Glomerular visceral epithelial cell (primary cell): ENCODE results near the gene ERC2.

ENCODE experiments used
- DNase-seq: peaks from one replicate; pipeline ENCODE4 v3.0.0-alpha.2; 2016; ENCODE audit errors: extremely low spot score

ERC2 gene

DNA sequence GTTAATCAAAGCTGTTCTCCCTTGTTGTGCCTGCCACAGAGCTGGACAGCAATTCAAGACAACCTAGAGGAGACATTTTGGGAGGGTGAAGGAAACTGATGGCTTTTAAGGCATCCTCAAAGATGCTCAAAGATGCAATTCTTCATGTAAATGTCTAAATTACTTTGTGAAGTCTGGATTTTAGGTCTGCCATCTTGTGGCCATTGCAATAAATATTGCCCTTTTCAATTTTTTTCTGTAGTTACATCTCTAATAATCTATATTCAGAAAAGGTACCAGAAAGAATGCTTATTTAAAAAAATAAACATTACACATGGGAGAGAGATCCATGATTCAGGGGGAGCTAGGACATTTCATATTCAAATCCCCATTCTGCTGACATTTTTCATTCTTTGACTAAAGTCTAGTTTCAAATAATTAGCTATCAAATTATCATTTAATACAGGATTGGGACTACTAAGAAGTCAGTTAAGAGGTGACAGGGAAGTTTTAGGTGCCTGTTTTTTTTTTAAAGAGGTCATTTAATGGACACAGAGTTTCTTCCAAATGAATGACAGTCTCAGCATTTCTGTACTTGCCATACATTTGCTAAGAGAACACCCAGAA lies 721.4 kb downstream of the ERC2 start:
- DNase-seq: peak; percentile 6

DNA sequence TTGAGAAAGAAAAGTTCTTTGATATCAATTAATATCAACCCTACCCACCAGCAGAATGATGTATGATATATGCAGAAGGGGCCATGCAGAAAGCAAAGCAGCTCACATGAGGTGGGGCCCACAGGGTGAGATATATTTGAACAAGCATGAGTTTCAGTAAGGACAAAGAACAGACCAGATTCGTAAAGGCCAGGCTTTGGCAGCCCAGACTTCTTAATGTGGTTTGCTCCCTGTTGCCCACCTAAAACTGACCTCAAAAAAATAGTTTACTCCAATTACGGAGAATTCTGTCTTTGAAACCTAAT lies 725.5 kb downstream of the ERC2 start:
- DNase-seq: no peak

DNA sequence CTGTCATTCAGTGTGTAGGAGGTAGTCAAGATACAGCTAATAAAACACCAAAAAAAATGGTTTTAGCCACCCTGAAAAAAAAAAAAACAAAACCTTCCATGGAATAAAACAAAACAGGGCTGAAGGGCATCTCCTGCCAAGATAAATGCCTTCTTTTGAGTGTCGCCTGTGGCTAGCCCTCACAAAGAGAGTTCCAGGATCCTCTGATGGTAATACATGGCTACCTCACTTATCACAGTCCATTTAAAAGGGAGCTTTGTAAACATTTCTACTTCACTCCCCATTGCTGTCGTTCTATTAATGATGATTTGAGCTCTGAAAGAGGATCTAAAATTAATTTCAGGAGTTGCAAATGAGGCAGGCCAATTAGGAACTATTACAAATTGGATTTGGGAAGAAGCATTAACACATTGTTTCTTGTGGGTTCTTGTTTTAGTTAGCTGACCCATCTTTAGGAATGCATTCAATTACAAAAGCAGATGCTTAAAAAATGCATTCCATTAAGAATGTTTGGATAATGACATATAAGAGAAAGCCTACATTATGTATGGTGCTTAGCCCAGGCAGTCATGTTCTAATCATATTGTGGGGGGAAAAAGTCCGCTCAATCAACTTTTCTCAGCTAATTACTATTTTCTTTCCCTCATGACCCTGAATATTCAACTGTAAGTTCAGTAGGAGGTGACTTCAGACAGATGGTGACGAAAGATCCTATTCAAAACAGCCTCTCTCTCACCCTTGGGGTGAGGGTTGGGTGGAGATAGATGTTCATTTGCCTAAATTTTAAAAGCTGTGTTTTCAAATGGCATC lies 726.0 kb downstream of the ERC2 start:
- DNase-seq: no peak

DNA sequence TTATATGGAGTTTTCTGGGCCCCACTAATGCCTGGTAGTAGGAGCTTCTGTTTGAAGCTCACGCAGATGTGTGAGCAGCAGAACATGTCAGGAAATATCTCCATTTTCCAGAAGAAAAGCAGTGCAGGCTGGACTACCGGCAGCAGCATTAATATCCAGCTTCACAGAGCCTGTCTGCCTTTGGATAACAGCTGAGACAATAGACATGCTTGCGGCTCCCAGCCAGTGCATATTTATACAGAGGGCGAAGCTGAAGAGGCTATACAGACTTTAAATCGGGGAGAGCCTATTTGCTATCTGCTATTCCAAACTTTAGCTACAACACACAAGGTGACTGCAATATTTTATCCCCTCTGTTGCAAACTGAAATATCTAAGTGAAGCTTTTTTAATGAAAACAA lies 731.1 kb downstream of the ERC2 start:
- DNase-seq: no peak

DNA sequence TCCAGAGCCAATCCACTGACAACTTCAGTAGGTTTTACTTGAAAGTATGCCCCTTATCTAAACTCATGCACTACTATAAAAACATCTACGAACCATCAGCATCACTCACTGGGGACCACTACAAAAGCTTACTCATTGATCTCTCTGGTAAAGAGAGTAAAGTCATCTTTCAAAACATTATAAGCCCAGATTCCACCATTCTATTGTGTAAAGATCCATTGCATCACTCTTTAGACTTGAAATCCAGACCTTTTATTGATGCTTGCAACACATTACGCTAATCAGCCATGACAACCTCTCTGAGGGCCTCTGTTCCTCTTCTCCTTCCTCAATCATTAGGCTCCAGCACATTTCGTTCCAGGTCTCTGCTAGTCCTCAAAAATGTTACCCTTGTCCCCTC lies 732.3 kb downstream of the ERC2 start:
- no peak for DNase-seq

DNA sequence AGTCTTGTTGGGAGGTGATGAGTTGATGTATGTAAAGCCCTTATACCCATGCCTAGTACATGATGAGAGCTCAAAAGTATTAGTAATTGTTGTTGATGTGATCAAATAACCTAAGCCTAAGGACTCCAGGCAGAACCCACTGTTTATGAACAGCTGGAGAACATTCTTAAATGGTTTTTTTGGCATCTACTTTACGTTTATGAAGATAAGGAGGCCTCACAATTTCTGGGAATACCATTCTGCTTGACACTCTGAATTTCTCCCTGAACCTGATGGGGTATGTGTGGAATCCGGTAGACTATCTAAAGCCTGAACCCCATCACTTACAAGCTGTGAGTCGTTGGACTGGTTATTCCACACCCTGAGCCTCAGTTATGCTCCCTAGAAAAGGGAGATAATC lies 736.5 kb downstream of the ERC2 start:
- DNase-seq: no peak

DNA sequence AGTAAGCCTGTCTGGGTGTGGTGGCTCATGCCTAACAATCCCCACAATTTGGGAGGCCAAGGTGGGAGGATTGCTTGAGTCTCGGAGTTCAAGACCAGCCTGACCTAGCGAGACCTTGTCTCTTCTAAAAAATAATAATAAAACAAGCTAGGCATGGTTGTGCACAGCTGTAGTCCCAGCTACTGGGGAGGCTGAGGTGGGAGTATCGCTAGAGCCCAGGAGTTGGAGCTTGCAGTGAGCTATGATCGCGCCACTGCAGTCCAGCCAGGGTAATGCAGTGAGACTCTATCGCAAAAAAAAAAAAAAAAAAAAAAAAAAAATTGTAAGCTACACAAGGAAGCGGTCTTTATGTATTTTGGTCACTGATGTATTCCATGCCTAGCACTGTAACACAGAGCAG lies 738.7 kb downstream of the ERC2 start:
- no peak for DNase-seq

DNA sequence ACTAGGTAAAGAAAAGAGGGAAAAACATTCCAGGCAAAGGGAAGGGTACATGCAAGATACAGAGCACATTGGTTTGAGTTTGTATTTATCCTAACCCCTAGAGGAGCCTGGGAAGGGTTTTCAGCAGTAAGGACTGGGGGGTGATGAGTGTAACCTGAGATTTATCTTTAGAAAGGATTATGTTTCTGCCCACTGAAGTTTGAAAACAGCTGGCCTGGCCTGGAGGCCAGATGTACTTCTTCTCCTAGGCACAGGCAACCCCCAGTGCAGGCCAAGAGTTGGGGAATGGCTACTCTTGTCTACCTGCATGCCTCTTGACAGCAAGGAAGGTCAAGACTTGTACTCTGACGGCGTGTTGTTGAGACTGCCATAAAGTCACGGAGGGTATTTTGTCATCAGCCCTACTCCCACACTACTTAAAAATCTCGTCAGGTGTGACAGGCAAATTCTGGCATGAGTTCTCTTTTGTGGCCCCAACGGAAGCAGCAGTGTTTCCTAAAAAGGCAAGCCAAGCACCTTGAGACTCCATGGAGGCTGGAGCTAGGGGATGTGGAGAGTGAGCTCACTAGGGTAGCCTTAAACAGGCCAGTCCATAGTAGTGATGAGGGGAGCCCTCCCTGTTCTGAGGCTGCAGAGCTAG lies 739.7 kb downstream of the ERC2 start:
- DNase-seq: no peak

DNA sequence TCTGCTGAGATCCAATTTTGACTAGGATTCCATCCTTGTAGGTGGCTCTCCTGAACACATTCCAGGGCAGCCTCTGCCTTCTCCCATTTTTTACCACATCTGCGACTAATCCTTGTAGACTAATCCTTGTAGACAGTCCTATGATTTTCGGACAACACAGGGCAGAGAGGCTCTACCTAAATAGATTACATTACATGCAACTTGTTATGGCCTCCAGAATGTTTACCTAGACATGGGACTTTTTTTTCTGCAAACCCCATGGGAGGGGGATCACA lies 741.8 kb downstream of the ERC2 start:
- no peak for DNase-seq

DNA sequence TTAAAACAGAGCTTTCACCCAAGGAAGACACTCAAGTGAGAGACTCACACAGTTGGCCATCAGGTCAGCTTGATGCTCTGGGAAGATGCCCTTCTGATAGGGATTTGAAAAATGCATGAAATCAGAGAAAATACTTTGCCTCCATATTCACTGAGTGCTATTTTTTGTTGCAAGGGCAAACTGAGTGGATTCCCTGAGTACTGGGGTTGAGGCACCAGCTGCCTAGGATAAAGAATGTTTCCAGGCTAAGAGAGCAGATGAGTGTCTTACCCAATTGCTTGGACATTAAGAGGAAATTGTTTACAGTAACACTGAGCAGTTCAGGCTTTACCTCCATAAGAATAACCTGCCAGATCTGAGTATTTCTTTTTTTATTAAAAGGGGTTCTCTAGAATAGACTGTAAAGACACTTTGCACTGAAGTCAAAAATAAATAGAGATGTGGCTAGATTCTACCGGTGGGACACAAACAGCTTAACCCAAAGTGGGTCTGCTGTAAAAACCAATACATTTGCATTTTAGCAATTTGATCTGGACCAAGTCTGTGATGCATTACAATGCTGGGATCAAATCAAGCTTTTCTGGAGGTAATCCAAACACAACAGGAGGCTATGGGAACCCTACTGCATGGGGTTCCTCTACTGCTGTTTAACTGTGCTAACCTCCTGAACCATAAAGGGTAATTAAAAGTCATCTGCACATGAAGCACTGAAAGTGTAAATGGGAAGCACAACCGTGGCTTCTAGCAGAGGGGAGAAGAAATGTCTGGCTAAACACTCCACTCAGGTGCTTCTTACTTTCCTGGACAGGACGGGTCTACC lies 742.4 kb downstream of the ERC2 start:
- DNase-seq: no peak

DNA sequence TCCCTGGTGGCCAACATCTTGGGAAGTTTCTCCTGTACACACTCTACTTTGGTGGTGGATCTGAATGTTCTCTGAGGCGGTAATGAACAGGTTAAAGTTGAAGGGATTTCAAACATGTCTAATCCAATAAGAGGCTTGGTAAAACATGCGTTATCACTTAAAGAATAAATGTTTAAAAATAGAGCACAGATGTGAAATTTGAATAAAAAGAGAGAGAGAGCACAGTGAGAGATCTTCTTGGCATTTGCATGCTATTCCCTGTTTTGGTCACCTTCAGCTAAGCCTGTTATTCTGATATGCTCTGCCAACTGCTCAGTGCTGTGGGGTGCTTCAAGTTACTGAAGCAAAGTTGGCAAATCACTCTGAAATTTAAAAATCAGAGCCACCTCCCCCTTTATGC lies 743.4 kb downstream of the ERC2 start:
- no peak for DNase-seq

DNA sequence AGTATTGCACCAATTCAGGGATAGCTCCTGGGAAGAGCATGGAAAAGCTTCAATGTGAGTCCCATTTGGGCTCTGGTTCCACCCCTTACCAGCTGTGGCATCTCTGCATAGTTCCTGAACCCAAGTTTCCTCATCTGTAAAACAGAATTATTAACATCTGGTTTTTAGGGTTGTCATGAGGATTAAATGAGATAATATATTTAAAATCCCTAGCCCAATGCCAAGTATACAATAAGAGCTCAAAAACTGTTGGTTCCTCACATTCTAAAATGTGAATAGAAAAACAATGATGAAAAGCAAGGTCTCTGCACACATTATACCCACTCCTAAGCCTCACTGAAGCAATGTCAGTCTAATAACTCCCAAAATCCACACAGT lies 743.9 kb downstream of the ERC2 start:
- no peak for DNase-seq

DNA sequence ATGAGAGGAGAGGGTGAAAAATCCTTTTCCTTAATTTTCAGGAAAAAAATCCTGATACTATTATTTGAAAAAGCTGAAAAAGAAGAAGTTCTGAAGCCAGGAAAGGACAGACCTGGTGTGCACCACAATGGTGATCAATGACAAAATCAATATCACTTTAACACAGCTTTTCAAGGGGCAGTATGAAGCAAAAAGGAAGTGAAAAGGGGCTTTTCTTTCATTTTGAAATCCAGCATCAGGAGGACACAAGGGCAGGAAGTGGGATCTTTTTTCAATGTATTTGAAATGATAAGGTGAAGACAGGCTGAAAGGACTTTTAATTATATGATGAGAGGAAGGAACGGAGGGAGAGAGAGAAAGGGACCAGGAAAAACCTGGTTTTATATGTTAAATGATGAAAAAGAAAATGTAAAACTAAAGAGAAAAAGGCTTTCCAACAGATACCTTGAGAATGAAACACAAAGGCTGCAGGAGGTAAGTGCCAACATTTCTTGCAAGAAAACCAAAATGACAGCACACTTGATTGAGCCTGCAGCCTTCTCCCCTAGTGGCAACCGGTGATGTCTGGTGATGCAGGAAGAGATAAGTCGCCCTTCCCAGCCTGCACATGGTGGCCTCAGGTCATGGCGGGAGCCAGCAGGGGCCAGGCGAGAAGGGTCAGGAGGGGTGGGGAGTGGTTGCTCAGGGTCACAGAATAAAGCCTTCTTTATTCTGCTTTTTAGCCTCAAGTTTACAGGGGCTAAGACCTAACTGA lies 744.4 kb downstream of the ERC2 start:
- no peak for DNase-seq

DNA sequence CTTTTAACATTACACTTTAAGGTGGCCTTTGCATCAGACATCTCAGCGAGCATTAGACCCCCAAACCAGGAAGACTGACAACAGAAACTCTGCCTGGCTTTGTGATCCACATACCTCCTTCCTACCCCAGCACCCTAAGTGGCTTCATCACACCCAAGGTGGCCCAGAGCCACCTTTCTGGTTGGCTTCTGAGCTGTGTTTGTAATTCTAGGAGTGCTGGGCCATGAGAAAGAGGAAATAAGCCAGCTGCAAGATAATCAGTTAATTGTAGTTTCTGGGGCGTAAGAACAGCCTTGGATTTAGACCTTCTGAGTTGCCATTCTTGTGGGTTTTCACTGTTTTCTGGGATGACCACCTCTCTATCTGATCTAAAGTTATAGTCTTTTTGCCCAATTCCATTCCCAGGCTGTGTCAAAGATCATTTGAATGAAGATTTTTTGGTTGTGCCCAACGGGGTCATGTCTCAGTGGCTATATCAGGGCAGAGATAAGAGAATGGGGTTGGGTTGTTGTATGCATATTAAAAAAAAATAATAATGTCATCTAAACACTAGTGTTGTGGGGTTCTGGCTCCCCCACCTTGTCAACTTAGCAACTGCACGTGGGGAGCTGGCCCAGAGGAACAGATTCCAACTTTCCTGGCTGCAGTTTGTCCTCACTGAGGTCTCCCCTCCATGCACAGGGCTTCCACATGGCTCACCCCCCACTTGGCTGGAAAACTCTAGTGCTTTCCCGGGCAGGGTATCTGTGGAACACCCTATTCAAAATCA lies 746.4 kb downstream of the ERC2 start:
- DNase-seq: peak; percentile 25

DNA sequence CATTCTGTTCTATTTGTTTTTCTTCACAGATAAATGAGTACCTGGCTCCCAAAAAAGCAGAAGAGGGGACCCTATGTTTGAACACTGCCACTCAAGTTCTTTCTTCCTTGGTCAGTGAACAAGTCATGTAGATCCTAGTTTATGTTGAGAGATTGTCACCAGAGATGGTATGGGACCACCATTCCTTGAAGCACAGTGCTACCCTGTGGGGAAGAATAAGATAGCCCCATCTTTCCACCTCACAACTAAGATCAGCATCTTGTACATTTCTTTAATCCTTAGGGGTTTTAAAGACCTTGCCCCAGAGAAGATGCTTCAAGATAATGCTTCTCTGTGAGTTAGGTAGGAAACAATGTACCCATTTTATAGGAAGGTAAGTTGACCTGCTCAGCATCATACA lies 747.7 kb downstream of the ERC2 start:
- peak; percentile 22 for DNase-seq

DNA sequence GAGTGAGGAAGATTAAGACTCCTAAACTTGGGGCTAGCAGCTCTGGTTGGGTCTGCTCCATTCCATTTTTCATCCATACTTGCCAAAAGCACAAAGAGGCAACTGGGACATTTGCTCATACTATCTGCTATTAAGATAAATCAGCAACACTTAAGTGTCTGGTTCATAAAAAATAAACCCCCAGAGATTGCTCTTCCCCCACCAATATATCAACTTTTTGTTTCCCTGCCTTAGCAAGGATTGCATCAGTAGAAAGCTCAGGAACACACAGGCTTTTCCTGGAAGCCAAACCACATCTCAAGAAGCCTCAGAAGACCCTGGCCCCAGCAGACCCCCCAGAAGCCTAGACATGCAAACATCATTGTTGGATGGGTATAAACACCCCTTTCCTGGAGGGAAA lies 748.8 kb downstream of the ERC2 start:
- DNase-seq: no peak

DNA sequence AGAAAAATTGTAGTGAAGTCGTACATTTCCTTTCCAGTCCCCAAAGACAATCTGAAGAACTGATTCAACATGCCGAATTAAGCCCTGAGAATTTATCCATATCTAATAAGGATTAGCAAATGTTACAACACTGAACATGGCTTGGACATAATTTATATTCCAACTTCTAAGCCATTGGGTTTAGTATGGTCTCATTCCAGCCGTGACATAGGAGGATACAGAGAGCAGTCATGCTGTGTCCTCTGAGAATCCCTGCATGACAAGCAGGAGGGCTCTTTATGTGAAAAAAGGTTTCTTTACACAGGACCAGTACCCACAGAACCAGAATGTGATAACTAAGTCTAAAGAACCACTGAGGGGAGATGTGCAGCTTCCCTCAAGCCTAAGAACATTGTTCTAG lies 749.3 kb downstream of the ERC2 start:
- DNase-seq: no peak

DNA sequence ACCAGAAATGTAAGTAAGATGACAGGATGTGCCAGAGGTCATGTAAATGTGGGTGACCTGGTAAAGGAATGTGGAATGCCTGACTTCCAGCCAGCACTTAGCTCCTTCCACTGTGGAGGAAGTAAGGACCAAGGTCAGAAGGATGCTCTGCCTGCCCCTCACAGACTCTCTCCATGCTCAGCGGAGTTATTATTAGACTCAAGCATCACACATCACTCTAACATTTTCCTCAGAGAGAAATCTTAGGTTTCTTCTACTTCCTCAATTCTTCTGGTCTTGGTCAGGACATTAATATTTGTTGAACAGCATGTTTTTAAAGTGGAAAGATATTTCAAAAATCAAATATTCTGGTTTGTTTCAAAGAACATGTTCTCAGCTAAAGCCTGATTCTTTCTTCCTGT lies 749.7 kb downstream of the ERC2 start:
- DNase-seq: peak; percentile 32

DNA sequence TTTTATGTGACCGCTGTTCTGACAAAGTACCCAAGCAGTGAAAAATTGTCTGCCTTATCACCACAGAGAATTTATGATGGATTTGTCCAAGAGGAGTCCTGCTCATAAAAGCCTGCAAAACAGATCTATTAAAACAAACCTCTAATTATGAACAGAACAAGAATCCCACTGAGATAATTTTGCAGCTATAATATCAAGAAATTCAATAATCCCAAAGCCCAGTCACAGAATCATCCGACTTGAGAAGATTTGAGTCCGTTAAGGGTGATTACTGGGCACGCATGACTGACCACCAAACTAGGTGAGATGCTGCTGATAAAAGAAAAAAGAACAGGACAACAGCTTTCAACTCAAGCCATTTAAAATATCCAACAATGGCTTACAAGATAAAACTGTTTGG lies 750.2 kb downstream of the ERC2 start:
- DNase-seq: no peak

DNA sequence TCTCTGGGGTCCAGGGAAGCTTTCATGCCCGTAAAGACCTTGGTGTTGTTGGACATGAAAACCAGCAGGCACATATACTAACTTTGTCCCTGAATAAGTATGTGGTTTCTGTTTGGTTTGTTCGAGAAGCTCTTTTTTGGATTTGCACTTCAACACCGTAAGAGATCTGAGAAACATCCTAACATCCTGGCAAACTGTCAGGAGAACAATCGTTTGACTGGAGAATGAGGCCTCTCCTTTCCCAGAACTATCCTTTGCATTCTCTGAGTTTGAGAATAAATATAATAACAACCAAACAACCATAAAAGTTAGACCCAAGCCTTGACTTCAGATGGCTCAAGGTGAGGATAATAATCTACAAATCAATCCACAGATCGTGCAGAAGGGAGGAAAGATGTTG lies 750.8 kb downstream of the ERC2 start:
- DNase-seq: no peak

DNA sequence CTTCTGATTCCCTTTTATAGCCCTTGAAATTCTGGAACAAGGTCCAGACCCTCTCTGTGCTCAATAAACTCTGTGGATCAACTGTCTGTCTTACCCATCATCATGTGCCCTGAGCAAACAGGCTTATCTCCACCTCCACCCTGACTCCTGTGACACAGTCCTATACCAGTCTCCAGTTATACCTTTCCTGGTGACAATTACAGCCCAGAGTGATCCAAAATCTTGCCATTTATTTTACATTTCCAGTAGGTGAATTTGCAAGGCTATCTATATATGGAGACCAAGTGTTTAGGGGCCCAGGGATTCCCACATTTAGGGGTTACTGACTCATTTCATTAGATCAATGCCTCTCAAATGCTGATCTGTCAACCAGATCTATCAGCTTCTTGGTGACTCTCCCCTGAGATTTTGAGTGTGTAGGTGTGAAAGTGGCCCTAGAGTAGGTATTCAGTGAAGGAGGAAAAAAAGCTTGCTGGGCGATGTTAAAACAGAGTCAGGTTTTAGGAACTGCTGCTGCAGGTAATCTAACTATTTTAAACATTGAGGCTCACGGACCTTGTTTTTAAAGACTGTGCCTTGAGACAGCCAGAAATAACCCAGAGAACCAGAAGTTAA lies 751.5 kb downstream of the ERC2 start:
- no peak for DNase-seq
